Lung microvascular endothelial cell (primary cell): ENCODE measurements around the gene SMIM41. TPM values are rescaled to one million over a fixed set of nuclear protein-coding genes. Genes with fewer than 3 reads are reported as not detected.

Experiments
- DNase-seq, 2 donors: peaks; one replicate each; pipeline versions ENCODE4 v3.0.0 to v3.0.0-alpha.2; 2010; ENCODE audit warnings: low read depth in 2 of 2
- total RNA-seq: library from RNA; depleted of rRNA; stranded (reverse); fragments of >200 nt; gene quantifications from 2 replicates; pipeline ENCODE4 v1.2.1, GENCODE V29; 2014

SMIM41 gene
- total RNA-seq, 1 donor from 2014 or later, result not detected

- DNase-seq, result no peak
Measured at GRCh38 chr12:52120951-52121823, 41.7 kb downstream of the SMIM41 start.

- DNase-seq, result peak; percentile 61 to 65
Measured at GRCh38 chr12:52121824-52122539, 42.5 kb downstream of the SMIM41 start.

DNA sequence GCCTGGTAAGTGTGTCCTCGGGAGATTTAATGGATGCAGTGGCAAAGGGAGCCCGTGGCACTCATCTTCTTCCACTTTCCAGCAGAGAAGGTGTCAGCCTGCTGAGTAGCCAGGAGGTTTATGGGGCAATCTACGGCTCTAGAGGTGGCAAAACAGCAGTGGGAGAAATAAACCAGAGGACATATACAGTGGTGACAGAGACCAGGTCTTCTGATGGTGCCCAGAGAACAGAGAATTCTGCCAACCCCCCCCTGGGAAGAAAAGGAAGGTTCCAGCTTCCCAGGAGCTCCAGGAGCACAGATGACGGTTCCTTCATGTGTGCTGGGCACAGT is 43.0 kb downstream of the SMIM41 start:
- no peak for DNase-seq

- no peak for DNase-seq
Measured at GRCh38 chr12:52122904-52123303, 43.4 kb downstream of the SMIM41 start.

DNA sequence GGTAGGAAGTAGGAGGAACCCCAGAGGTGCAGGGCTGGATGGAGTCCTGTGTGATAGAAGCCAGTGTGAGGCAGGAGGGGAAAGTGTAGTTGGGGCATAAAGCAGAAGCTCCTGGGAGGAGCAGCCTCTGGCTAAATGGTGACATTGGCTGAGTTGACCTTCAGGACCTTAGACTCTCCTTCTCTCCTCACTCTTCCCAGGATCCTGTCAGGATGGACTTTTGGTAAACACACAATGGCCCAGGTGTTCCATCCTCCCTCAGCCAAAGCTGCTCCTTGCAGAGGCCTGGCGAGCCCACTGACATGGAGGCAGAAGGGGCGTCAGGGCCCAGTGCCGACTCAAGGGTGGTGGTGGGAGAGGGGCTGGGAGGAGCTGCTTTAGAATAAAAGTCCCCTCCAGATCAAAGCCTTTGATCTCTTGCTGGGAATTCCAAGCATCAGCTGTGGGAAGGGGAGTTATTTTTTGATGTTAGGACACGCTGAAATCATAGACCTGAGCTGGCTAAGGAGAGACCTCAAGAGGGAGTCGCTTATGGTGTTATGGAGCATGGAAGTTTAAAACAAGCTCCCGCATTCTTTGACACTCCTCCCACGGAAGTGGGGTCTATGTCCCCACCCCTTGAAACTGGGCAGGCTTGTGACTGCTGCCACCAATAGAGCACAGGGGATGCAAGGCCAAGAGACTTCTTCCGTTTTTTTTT is 44.1 kb downstream of the SMIM41 start:
- DNase-seq, result no peak

GRCh38 chr12:52125476-52125900 is 46.0 kb downstream of the SMIM41 start:
- DNase-seq, result no peak

- no peak for DNase-seq
Measured at GRCh38 chr12:52126050-52126604, 46.6 kb downstream of the SMIM41 start.

DNA sequence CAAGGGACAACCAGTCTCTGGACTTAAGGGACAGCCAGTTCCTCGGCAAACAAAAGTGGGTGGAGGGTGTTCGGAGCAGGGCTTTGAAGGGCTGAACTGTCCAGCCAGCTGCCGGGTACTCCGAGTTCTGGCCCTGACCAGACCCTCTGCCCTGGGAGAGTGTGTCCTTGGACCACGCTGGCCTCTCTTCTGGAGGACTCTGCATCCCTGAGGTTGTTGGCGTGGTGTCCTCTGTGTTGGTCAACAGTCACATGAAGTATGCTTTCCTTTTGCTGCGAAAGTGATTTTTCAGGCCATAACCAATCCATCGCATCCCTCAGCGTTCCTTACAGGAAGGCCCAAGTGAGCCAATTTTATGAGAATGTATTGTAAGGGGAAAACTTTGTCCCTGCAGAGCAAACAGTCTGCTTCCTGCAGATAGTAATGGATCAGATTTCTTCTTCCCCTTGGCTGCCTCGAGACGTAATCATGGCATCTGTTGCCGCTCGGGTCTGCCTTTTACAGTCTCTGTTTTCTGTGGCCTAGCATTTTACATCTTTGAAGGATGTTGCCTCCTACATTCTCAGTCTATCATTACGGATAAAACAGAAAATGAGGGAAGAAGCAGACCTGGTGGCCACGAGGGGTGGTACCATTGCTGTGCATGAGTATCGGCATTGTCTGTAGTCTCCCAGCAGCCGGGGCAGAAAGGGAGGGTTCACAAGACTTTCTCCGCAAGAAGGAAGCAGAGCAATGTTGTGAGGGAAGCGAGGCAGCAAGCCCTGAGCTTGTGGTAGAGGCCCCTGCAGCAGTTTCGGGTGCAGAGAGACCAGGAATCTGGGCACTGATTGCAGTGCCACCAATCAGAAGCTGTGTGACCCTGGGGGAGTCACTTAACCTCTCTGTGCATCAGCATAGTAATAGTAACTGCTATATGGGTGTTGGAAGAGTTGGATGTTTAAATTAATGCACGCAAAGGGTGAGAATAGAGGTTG is 47.4 kb downstream of the SMIM41 start:
- DNase-seq, result peak; percentile 20 to 94

- DNase-seq, result peak in 1 of 2 donors; percentile 63
Measured at GRCh38 chr12:52127683-52128450, 48.4 kb downstream of the SMIM41 start.

- no peak for DNase-seq
Measured at GRCh38 chr12:52130711-52131110, 51.2 kb downstream of the SMIM41 start.

- DNase-seq, result no peak
Measured at GRCh38 chr12:52132754-52133161, 53.3 kb downstream of the SMIM41 start.

DNA sequence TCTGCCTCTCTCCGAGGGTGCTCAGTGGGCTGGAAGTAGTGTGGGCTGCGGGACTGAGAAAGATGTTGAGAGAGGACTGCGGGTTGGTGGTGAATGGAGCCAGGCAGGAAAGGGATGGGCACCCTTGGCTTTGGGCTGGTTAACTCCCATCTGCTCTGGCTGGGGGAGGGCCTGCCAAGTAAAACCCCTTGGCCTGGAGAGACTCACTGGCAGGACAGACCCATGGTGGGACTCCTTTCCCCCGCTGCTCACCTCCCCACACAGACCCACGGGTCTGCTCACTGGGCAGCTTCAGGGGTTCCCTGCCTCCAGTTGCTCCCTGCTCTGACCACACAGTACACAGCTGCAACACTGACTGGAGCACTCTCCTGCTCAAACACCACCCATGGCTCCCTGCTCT is 58.2 kb downstream of the SMIM41 start:
- DNase-seq, result no peak

- no peak for DNase-seq
Measured at GRCh38 chr12:52139147-52139546, 59.6 kb downstream of the SMIM41 start.

- DNase-seq, result peak in 1 of 2 donors; percentile 27
Measured at GRCh38 chr12:52139579-52140062, 60.1 kb downstream of the SMIM41 start.

DNA sequence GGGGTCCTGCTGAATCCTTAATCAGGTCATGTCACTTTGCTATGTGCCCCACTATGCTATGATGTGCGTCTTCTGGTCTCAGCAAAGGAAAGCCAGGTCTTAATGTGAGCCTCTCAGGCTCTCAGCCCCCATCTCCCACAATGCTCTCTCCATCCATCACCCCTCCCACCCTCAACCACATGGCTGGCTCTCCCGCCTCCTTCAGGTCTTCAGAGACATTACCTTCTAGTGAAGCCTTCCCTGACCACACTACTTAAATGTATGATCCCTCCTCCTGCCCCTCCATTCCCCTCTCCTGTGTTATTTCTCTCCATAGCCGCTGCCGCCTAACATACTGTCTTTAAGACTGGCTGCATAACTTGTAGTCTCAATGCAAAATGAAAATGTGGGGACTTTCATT is 61.8 kb downstream of the SMIM41 start:
- DNase-seq, result no peak

DNA sequence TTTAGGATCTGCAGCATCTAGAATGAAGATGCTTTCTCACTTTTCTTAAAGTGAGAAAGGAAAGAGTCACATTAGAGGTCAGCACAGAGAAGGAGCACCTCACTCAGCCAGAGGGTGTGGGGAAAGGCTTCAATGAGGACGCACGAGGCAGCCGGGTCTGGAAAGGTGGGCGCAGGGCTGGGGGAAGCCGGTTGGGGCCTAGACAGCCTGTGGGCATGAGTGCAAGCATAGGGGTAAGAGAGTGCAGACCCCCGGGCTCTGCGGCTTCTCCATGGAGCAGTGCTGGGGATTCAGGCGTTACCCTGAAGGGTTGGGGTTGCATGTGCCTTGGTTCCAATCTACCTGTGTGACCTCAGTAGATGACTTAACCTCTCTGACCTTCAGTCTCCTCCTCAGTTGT is 62.4 kb downstream of the SMIM41 start:
- DNase-seq, result no peak

GRCh38 chr12:52142431-52142830 is 62.9 kb downstream of the SMIM41 start:
- DNase-seq, result no peak

DNA sequence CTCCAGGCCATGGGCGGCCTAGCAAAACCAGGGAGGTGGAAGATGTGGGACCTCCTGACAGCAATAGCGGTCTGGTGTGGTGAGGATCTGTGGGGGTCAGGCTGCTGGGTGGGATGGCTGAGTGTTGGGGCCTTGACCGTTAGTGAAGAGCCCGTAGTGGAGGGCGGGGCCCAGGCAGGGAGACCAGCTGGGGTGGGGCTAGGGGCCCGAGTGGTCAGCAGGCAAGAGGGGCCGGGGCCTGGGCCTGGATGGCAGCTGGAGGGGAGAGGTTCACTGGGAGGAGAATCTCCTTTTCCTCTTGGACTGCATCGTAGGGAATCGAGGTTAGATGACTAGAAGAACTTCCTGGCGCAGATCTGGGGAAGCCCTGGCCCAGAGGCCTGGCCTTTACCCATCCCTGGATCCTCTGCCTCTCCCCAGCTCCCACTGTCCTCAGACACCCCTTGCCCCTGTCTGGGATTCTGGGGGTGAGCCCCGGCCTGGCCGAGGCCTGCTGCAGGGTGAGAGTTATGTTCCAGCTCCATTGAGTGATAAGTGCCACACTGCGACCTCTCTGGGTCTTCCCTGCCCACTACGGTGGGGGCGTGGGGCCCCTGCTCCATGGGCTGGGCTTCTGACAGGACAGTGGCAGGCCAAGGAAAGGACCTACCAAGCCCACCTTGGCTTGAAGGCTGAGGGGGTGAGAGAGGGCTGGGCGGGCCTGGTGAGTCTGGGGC is 65.2 kb downstream of the SMIM41 start:
- no peak for DNase-seq
